Activated CD4-positive, alpha-beta T cell treated with anti-CD3 and anti-CD28 coated beads, Interleukin-2, Interleukin-4, amounts not matched to agents 100 ng/mL and 50 ng/mL, durations not matched to agents 16 hours and 8 hours (primary cell): Measurements from ENCODE around the gene NAA11.

Experiments used
- DNase-seq: peaks from one replicate; pipeline ENCODE4 v3.0.0-alpha.2; 2020; ENCODE audit warnings: low spot score

NAA11 gene

DNA sequence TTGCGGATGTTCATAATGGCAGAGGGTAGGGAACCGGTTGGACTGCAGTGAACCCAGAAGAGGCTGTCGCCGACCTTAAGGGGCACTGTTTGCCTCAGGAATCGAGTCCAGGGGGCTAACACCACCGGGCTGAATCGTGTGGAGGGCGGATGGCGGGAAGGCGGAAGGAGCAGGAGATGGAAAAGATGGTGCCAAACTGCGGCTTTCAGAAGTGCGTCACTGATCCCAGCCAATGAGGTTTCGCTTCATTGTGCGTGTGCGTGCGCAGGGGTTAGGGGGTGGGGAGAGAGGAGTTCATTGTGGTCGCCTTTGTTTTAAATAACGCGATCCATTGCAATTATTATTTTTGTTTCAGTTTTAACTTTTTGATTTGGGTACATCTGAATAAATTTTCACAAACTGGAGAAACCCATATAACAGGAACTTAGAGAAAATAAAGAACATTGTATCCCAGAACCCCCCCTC is at the start of gene NAA11:
NAA11 (minus strand) TSS at position 198 of the 465 bp plus-strand sequence; CDS start at position 14, 184 bp downstream.
- no peak for DNase-seq

DNA sequence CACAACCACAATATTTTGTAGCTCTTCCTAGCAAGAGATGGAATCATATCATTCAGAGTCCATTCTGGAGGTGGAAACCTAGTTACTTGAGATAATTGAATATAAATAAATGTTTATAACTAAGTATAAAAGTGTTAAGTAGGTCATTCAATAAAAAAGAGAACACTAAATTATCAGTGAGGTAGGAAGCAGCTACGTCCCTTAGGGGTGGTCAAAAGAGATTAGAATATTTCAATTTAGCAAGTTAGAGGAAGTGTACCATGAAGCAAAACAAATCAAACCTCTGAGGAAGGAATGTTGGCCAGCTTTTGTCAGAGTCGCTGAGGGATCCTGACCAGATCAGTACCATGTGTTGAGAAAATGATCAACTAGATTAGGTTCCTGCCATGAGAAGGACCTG is 44.2 kb upstream of the NAA11 start:
- DNase-seq, result no peak

DNA sequence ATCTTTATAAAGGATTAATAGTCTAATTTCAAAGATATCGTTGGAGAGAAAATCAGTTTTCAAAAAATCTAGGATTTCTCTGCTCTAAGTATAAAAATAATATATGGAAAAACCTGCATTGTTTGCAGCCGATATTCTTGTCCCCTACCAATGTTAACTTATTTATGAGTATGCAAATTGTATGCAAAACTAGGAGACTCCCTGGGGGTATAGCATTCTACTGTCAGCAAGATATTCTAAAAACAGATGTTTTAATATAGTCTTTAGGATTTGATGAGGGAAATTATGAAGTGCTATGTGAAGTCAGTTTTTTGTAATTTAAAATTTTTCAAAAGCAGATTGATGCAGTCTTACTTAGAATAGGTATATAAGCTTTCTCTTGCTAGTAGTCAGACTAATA is 41.2 kb upstream of the NAA11 start:
- no peak for DNase-seq

DNA sequence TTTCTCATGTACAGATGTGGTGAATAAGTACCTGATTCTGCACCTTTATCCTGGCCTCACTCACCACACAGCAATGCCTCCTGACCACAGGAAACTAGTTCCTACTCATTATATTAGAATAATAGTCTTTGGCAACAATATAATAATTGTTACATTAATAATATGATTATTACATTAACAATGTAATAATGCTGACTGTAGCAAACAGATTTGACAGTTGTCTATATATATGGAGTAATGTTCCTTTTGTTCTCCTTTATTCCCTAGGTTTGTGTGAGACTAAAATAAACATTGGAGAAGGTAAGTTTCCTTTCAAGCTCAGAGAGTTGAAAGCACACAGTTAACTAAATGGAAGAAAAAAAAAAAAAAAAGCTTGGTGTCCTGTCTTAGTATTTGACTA is 40.6 kb upstream of the NAA11 start:
- DNase-seq, result no peak

DNA sequence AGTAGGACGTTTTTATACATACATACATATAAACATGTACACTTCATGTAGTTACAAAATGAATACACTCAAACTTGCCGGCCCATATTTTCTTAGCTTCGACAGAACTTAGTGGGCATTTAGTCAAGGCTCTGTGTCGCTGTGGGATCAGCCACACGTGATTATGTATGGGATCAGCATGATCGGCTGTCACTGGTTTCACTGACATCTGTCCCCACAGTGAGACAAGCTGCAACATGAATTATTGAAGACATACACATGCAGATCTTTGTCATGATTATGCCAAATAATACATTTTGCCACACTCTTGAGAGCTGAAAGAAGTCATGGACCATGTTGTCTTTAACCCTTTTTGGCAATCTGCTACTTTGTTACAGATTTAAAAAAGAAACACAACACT is 38.2 kb upstream of the NAA11 start:
- DNase-seq, result no peak

DNA sequence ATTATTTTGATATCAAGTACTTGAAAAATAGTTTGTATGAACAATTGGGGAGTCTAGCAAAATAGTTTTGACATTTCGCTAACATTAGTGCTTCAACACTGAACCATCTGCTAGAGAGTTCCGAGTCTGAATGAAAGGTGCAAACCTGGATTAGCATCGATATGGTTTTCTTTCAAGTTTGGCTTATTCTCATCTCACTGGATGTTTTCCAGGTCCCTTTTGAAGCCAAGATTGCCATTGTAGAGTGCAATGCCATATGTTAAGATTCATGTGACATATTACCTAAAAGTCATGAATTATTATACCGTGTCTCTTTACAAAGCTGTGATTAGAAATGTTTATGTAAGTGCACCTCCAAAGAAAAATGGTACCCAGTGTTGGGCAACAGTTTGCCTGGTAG is 36.8 kb upstream of the NAA11 start:
- no peak for DNase-seq

DNA sequence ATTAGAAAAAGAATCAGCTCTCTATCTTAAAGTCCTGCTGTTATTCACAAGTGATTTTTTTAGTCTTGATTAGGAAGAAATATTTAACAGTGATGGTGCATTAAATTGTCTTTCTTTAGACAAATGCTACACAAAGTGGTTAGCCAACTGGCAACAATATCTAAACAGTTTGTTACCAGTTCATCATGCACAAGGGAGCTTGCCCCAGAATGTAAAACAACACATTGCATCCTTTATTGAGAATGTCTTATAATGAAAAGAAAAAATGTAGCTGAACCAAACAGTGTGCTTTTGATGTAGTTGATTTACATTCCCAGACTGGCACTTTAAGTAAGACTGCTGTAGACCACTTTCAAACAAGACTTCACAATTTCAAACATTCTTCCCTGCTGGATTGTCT is 34.1 kb upstream of the NAA11 start:
- no peak for DNase-seq

DNA sequence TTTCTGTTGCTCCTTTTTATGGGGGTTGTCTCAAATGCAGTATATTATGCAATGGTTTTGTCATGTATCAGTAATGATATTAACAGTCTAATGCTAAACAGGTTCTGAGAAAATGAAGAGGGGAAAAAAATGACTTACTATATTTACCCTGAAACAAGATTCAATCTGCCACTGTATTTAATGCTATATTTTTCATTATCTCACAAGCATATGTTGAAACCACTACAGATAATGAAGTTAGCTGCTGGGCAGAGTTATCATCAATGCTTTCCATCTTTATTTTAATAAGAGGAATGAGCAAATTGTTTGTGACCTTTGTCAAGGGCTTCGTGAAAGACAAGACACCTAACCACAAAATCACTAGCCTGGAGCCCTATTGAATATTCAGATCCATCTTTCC is 32.6 kb upstream of the NAA11 start:
- no peak for DNase-seq

DNA sequence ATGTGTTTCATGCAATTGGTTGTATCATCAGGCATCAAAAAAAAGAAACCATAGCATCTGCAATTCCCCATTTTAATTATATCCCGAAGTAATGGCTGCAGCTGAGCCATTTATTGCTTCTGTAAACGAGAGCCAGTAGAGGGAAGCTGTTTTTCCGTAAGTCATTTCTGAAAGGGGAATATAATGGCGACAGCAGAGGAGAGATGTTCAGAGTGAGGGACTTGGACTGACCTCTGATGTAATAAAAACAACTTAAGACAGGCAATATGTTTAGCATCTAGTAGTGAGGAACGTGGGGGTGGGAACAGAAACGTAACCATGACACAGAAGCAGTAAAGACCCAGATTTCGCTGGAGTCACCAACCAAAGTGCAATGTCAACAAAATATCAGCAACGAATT is 31.5 kb upstream of the NAA11 start:
- no peak for DNase-seq

DNA sequence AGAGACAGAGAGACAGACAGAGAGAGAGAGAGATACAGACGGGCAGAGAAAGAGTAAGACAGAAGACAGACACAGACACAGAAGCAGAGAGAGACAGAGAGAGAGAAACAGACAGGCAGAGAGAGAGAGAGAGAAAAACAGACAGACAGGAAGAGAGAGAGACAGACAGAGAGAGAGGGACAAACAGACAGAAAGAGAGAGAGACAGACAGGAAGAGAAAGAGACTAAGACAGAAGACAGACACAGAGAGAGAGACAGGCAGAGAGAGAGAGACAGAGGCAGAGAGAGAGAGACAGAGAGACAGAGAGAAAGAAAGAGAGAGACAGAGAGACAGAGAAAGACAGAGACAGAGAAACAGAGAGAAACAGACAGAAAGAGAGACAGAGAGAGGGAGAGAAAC is 27.2 kb upstream of the NAA11 start:
- no peak for DNase-seq

DNA sequence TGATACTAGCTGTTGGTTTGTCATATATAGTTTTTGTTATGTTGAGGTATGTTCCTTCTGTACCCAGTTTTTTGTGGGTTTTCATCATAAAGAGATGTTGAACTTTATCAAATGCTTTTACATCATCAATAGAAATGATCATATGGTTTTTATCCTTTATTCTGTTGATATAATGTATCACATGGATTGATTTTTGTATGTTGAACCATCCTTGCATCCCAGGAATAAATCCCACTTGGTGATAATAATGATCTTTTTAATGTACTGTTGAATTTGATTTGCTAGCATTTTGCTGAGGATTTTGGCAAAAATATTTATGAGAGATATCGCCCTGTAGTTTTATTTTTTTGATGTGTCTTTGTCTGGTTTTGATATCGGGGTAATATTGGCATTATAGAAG is 22.5 kb upstream of the NAA11 start:
- no peak for DNase-seq

DNA sequence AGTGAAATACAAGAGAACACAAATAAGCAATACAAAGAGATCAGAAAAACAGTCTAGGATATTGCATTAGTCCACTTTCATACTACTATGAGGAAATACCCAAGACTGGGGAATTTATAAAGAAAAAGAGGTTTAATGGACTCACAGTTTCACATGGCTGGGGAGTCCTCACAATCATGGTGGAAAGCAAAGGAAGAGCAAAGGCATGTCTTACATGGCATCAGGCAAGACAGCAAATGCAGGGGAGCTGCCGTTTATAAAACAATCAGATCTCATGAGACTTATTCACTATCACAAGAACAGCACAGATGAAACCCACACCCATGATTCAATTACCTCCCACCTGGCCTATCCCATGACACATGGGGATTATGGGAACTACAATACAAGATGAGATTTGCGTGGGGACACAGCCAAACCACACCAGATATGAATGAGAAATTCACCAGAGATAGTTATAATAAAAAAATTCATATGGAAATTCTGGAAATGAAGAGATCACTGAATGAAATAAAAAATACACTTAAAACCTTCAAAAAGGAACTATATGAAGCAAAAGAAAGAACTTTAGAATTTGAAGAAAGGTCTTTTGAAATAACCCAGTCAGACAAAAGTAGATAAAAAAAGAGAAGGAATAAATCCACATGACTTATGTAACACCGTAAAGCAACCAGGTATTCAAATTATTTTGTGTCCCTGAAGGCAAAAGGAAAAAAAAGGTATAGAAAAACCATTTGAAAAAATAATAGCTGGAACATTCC is 16.2 kb upstream of the NAA11 start:
- DNase-seq, result no peak

DNA sequence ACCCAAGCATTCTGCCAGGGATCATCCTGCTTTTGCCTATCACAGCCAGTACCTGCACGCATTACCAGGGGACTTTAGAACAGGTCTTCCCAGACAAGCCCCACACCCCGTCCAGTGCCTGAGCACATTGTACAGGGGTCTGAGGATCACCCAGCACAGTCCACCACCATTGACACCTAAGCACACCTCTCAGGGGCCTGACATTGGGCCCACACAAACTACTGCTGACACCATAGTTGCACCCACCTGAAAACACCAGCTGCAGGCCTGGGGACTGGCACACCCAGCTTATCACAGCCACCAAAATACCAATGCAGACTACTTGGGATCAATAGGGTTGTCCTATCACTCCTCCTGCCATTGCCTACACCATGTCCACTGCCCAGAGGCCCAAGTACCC is 14.7 kb upstream of the NAA11 start:
- no peak for DNase-seq

DNA sequence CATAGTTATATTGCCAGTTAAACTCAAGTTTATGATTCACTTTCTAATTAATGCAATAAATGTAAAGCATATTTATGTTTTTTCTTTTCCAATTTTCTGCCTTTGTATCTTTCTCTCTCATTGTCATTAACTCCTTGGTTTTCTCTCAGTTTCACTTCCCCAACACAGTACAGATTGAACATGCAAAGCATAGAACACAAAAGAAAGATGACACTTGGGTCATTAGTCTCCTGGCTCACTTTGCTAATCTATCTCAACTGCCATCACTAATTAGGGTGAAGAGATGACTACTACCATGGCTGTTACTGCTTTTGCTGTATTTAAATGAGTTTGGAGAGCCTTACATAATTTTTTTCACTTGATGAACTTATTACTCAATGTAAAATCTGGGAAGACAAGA is 12.3 kb upstream of the NAA11 start:
- DNase-seq, result no peak

DNA sequence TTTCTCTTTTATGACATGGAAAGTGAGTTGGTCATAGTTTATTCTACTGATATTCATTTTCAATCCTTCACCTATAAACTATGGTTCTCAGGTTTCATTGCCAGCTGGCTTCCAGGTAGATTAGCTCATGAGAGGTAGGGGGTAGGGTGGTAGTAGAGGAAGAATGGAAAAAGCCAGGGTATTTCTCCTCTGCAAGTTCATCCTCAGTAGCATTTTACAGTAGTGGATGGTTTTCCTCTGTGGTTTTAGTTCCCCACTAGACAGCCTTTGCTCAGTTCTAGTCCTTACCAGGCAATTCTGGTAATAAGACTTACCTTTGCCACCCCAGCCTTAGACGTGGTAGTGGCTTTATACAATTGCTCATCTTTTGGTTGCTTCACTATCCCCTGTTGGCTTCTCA is 8.9 kb upstream of the NAA11 start:
- no peak for DNase-seq

DNA sequence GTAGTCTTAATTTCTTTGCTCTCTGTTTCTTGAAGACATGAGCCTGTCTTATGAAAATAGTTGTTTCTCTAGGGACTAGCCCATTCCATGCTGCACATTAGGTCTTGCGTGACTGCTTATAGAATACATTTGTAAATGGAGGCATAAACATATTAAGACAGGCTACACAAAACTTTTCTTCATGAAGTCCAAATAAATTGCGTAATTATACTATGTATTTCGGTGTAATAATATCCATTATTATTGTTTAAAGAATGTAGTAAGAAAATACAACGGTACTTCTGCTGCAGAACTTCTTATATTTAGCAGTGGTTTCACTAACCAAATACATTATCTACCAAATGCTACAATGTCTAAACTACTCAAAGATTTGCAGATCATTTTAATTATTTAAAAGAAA is 8.5 kb upstream of the NAA11 start:
- no peak for DNase-seq

DNA sequence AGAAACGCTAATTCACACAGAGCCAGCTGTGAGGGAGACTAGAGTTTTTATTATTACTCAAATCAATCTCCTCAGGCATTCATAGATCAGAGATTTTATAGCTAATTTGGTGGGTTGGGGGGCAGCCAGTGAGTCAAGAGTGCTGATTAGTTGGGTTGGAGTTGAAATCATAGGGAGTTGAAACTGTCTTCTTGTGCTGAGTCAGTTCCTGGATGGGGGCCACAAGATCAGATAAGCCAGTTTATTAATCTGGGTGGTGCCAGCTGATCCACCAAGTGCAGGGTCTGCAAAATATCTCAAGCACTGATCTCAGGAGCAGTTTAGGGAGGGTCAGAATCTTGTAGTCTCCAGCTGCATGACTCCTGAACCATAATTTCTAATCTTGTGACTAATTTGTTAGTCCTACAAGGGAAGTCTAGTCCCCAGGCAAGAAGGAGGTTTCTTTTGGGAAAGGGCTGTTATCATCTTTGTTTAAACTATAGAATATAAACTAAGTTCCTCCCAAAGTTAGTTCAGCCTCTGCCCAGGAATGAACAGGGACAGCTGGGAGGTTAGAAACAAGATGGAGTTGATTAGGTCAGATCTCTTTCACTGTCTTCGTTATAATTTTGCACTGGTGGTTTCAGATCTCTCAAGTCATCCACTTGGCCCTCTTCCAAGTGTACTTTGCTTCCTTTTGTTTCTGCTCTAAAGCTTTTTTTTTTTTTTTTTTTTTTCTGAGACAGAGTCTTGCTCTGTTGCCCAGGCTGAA is 5.4 kb upstream of the NAA11 start:
- no peak for DNase-seq

DNA sequence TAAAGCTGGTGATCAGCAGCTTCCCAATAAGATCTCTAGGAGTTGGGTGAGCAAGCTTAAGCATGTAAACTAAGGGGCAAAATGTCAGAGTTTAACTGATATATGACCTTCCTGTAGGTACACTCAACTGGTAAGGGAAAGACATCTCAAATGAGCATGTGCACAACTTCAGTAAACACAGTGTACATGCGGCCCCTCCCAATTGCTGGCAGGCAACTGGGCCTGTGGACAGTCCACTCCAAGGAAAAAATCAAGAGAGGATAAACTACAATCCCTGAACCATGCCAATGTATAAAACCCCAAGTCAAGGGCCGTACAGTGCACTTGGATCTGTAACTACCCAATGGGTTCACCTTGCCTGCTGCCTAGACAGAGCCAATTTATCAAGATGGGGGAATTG is 4.9 kb upstream of the NAA11 start:
- no peak for DNase-seq

DNA sequence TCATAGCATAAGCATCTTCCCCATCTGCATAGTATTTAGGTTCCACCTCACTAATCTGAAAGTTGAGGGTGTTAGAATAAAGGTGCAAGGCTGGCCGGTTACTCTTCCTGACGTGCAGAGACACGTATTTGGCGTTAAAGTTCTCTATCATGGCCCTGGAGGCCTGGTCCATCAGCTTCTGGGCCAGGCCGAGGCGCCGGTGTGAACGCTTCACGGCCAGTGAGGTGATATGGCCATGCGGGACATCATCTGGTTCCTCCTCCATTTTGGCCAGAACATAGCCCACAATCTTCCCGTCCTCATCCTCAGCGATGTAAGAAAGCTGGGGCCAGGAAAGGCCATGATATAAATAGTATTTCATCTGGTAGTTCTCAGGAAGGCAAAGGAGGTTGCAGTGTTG is 425 bp downstream of the NAA11 start:
- no peak for DNase-seq

DNA sequence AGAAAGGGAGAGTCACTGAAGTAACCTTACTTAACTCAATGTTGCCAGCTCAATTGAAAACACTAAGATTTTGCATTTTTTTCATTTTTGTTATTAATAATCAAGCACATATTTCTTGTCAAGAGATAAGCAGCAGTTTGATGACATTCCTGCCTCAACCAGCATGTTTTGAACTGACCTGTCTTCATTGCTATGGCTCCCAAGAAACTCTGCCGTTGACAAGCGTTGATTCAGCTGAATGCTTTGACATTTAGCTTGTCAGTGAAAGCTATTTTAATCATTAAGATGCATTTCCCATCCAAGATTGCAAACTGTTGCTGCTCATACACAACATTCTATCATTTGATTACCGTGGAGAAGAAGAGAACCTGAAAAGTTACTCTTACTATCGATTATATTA is 5.9 kb downstream of the NAA11 start:
- no peak for DNase-seq

DNA sequence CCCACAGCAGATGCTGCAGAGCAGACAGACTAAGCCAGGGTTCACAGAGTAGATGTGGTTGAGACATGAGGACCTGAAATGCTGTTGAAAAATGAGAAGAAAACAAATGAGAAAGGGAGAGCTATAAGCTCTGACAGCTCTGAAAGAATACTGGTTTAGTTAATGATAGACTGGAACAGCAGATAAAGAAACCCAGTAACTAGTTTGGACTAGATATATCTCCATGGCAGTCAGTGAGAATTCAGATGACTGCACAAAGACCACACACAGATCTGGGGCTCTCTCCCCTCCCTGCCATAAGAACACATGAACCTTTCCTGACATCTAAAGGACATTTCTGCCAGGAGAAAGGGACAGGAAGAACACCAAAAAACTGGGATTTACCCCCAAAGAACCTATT is 8.2 kb downstream of the NAA11 start:
- DNase-seq, result no peak

DNA sequence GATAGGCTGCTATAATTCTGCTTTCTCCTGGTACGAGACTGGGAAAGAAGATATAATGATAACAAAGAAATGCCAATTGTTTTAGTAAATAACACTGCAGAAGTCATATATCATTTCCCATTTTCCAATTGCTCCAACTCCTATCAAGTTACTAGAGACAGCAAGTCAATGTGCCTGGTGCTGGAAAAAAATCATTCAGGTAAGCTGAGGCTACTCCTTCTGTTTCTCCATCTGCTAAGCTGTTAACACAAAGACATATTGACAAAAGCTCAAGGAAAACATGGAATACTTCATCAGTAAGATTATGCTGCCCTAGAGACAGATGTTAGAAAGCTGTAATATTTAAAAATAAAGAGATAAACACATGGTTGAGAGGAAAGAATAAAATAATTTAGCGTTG is 10.0 kb downstream of the NAA11 start:
- DNase-seq, result no peak

DNA sequence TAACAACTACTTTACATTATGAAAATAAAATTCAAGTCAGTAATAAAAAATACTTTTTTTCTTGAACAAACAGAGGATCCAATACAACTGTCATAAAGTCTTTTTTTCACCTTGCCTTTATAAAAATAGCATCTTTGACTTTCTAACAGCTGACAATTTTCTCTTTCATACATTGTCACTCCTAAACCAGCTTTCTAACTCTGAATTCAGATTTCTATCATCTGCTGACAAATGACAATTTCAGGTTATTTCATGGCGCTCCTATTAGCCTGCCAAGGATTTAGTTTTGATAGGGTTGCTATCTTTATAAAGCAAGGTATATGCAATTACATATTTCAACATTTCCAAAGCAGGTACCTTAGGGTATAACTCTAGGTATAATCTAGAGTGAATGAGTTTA is 14.6 kb downstream of the NAA11 start:
- no peak for DNase-seq

DNA sequence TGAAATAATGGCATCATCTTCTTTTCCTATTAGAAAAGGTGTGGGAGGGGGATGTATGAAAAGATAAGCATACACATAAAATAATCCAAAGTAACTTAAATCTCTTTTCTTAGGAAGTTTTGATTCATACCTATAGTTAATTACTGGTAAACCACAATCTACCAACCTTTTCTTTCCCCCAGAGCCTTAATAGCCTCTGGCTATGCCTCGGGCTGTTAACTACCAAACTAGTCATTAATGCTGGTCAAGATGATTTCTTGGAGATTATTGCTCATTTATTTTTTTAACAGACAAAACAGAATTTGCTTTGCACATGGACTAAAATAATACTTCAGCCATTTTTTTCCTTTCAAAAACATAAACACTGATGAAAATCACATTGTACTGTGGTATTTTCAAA is 16.9 kb downstream of the NAA11 start:
- DNase-seq, result no peak
